CD4-positive, alpha-beta T cell (primary cell): ENCODE data around the gene VSIG4. TPM values are rescaled to one million over a fixed set of nuclear protein-coding genes. Genes with fewer than 3 reads are reported as not detected.
"Not testable (repeated sequence)": the region's sequence is repeated elsewhere in the genome, so short reads cannot be mapped to it uniquely, and the experiment has no call there.

ENCODE experiments used
- ATAC-seq: fragments of 200-7000 bp; cut with Tn5 transposase; one replicate; pipeline ENCODE4 v1.10.0; 2022; ENCODE audit warnings: mild to moderate bottlenecking; ENCODE audit not compliant: poor library complexity
- CTCF ChIA-PET: fragments of 350-600 bp; sonication (Branson Sonifier 250); formaldehyde crosslinking; loops from one replicate; lab custom pipeline; 2021; ENCODE audit warnings: antibody characterized with exemption, inconsistent platforms; lab: Charles Lee
- POLR2A ChIA-PET: fragments of 350-600 bp; sonication (Branson Sonifier 250); formaldehyde crosslinking; loops from one replicate; lab custom pipeline; 2021; ENCODE audit warnings: antibody characterized with exemption, inconsistent platforms; lab: Charles Lee
- DNase-seq, 14 experiments: peaks; one replicate each; pipeline ENCODE4 v3.0.0-alpha.2; 2013 to 2020; ENCODE audit warnings: mixed read lengths in 2 of 14
- H3K27ac ChIP-seq, 2 donors: one replicate each; pipeline versions ENCODE4 v1.5.1 to v1.7.0; 2013; ENCODE audit warnings: low read length in 2 of 2, low read depth in 1 of 2, mild to moderate bottlenecking in 1 of 2
- H3K27me3 ChIP-seq, 2 experiments: 1 replicate in 1 of 2; 2 replicates in 1 of 2; pipeline versions ENCODE4 v1.6.1 to v1.7.0; 2013; ENCODE audit warnings: low read length in 2 of 2, control low read depth in 1 of 2, mild to moderate bottlenecking in 1 of 2, moderate library complexity in 1 of 2; ENCODE audit not compliant: insufficient read depth in 2 of 2, control insufficient read depth in 1 of 2
- H3K36me3 ChIP-seq: one replicate; pipeline ENCODE4 v1.6.1; 2013; ENCODE audit warnings: low read length, control low read depth; ENCODE audit not compliant: insufficient read depth
- H3K4me1 ChIP-seq: one replicate; pipeline ENCODE4 v1.6.1; 2013; ENCODE audit warnings: low read length, control low read depth; ENCODE audit not compliant: insufficient read depth
- H3K4me3 ChIP-seq: one replicate; pipeline ENCODE4 v1.5.1; 2013; ENCODE audit warnings: mild to moderate bottlenecking, low read length, moderate library complexity
- H3K9me3 ChIP-seq, 2 experiments: 1 replicate in 1 of 2; 2 replicates in 1 of 2; pipeline versions ENCODE4 v1.6.1 to v1.7.0; 2013; ENCODE audit warnings: low read length in 2 of 2, mild to moderate bottlenecking in 2 of 2, control low read depth in 1 of 2, moderate library complexity in 1 of 2; ENCODE audit not compliant: control insufficient read depth in 1 of 2, insufficient read depth in 1 of 2
- H3K27ac Mint-ChIP-seq: one replicate; pipeline ENCODE4 v1.8.0; 2020; ENCODE audit warnings: mixed read lengths
- H3K27me3 Mint-ChIP-seq: one replicate; pipeline ENCODE4 v1.8.0; 2021; ENCODE audit warnings: mixed read lengths
- H3K36me3 Mint-ChIP-seq: one replicate; pipeline ENCODE4 v1.8.0; 2021; ENCODE audit warnings: low read depth, mixed read lengths
- H3K4me1 Mint-ChIP-seq: one replicate; pipeline ENCODE4 v1.8.0; 2021; ENCODE audit warnings: low read depth, mixed read lengths
- H3K4me3 Mint-ChIP-seq: one replicate; pipeline ENCODE4 v1.8.0; 2020; ENCODE audit warnings: mild to moderate bottlenecking, mixed read lengths
- H3K9me3 Mint-ChIP-seq: one replicate; pipeline ENCODE4 v1.8.0; 2020; ENCODE audit warnings: mixed read lengths
- CTCF ChIP-seq: fragments of 200-600 bp; IDR thresholded peaks from one replicate; pipeline ENCODE4 v1.8.0; 2022; ENCODE audit warnings: antibody characterized with exemption, mild to moderate bottlenecking
- intact Hi-C, 2 experiments: fragments of 100-400 bp; cut with DNase I in 1 of 2; cut with micrococcal nuclease in 1 of 2; formaldehyde crosslinking; loops; one replicate each; pipeline versions ENCODE4 v1.15.1 to v1.9.0; 2023 to 2025; cut with DNase I, micrococcal nuclease
- total RNA-seq, 174 experiments: library from RNA in 2 of 174; stranded (reverse) in 2 of 174; gene quantifications; one replicate each; pipeline ENCODE4 v1.2.3 and lab custom pipeline; 2021 to 2026

VSIG4 gene
- total RNA-seq, 2 experiments from 2014 or later = 0.11 TPM; not detected in 1

DNA sequence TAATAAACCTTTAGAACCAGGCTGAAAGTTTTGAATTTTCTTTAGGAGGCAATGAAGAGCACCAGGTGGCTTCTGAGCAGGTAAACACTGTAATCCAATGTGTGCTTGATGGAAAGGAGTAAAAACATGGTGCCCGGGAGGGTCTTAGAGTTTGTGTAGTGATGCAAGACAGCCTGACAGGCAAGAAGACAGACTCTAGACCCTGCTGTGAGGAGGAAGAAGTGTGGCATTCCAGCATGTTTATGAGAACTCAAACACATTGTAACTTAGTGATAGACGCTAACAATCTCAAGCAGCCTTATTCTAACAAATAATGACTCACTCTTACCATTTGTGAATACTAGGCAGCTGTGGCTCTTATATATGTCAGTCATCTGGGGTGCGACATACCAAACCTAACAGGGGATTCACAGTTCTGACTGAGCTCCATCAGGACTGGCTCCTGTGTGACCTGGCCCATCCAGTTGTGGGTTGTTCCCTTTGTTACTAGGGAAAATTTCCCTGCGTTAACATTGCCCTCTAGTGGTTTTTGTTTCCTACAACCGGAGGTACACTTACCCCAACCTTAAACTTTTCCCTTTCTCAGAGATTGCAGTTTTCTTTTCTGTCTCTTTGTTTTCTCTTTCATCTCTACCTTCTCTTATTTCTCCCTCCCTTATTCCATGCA lies 53.8 kb downstream of the VSIG4 start:
- ATAC-seq (peak; percentile 90), DNase-seq (peak in 12 of 14 experiments; percentile 4 to 81 (median 28))
- Histone ChIP-seq H3K4me3 (no peak overlapping the region), H3K27ac (no peak overlapping the region), H3K27me3 (no peaks in the 10 kb centered on the region), H3K36me3 (no peaks in the 10 kb centered on the region), H3K9me3 (no peaks in the 10 kb centered on the region), H3K4me1 (peaks cover 11% of the 10 kb centered on the region)
- H3K27me3 Mint-ChIP-seq = no peaks in the 10 kb centered on the region
- H3K27ac Mint-ChIP-seq = peak overlapping the region; percentile 79
- H3K36me3 Mint-ChIP-seq = no peaks in the 10 kb centered on the region
- peak; percentile 52 for TF ChIP-seq CTCF
- POLR2A ChIA-PET = no interaction called here
- no peak overlapping the region for H3K4me3 Mint-ChIP-seq
- H3K9me3 Mint-ChIP-seq = no peaks in the 10 kb centered on the region
- intact Hi-C loops = loop anchor here (1.0 to 5.0 kb wide), 4 partner anchors 239 to 404 kb away; no protein-coding TSS in a partner anchor
- peaks cover 25% of the 10 kb centered on the region for H3K4me1 Mint-ChIP-seq
- CTCF ChIA-PET = interaction anchor here (0.6 to 1.3 kb wide), 6 partner anchors 32 to 404 kb away, joined by 3 to 4 read pairs (median 4); no protein-coding TSS in a partner anchor

GRCh38 chrX:65985211-65985610 lies 54.7 kb downstream of the VSIG4 start:
- Histone ChIP-seq H3K9me3 (no peaks in the 10 kb centered on the region), H3K4me3 (no peak overlapping the region), H3K36me3 (no peaks in the 10 kb centered on the region), H3K27ac (no peak overlapping the region), H3K27me3 (no peaks in the 10 kb centered on the region), H3K4me1 (peaks cover 11% of the 10 kb centered on the region)
- no peak for TF ChIP-seq CTCF
- ATAC-seq = no peak
- no peaks in the 10 kb centered on the region for H3K36me3 Mint-ChIP-seq
- H3K4me1 Mint-ChIP-seq = peaks cover 25% of the 10 kb centered on the region
- no peaks in the 10 kb centered on the region for H3K27me3 Mint-ChIP-seq
- intact Hi-C loops = loop anchor here in 1 of 2 experiments (5.0 kb wide), 1 partner anchor 238 kb away; no protein-coding TSS in a partner anchor
- POLR2A ChIA-PET = no interaction called here
- H3K27ac Mint-ChIP-seq = no peak overlapping the region
- H3K9me3 Mint-ChIP-seq = no peaks in the 10 kb centered on the region
- no peak for DNase-seq
- CTCF ChIA-PET = no interaction called here
- no peak overlapping the region for H3K4me3 Mint-ChIP-seq

DNA sequence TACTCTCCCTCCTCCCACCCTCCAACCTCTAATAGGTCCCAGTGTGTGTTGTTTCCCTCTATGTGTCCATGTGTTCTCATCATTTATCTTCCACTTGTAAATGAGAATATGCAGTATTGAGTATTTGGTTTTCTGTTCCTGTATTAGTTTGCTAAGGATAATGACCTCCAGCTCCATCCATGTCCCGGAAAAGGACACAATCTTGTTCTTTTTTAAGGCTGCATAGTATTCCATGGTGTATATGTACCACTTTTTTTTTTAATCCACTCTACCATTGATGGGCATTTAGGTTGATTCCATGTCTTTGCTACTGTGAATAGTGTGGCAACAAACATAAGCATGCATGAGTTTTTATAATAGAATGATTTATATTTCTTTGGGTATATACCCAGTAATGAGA lies 62.7 kb downstream of the VSIG4 start:
- H3K27me3 Mint-ChIP-seq, CTCF ChIA-PET, H3K9me3 ChIP-seq, DNase-seq, H3K4me1 Mint-ChIP-seq, ATAC-seq, H3K27ac ChIP-seq, H3K36me3 Mint-ChIP-seq, POLR2A ChIA-PET, H3K4me3 Mint-ChIP-seq, H3K4me1 ChIP-seq, intact Hi-C loops, H3K4me3 ChIP-seq, H3K36me3 ChIP-seq, H3K27ac Mint-ChIP-seq, H3K9me3 Mint-ChIP-seq, H3K27me3 ChIP-seq: not testable (repeated sequence)

DNA sequence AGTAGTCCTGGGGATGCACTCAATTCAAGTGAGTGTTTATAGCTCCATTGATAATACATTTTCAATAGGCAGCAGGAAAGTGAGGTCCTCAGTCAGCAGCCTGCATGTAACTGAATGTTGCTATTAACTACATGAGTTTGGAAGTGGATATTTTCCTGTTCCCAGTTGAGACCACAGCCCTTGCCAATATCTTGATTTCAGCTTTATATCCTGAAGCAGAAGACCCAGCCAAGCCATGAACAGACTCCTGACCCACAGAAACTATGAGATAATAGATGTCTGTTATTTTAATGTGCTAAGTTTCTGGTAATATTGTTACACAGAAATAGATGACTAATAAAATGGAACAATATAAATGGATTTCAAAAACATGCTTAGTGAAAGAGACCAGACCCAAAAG lies 63.7 kb downstream of the VSIG4 start:
- Mint-ChIP-seq H3K4me1 (no peaks in the 10 kb centered on the region), H3K4me3 (no peak overlapping the region), H3K27ac (no peak overlapping the region), H3K9me3 (no peaks in the 10 kb centered on the region), H3K36me3 (no peaks in the 10 kb centered on the region), H3K27me3 (no peaks in the 10 kb centered on the region)
- Histone ChIP-seq H3K27me3 (no peaks in the 10 kb centered on the region), H3K27ac (no peak overlapping the region), H3K4me1 (no peaks in the 10 kb centered on the region), H3K36me3 (no peaks in the 10 kb centered on the region), H3K4me3 (no peak overlapping the region), H3K9me3 (no peaks in the 10 kb centered on the region)
- ChIA-PET CTCF (no interaction called here), POLR2A (no interaction called here)
- TF ChIP-seq CTCF = no peak
- DNase-seq (no peak), ATAC-seq (no peak)
- intact Hi-C loops = no loop called here

GRCh38 chrX:65975161-65975751 lies 64.6 kb downstream of the VSIG4 start:
- H3K27me3 Mint-ChIP-seq, H3K36me3 ChIP-seq, ATAC-seq, H3K27ac Mint-ChIP-seq, H3K9me3 Mint-ChIP-seq, H3K4me1 Mint-ChIP-seq, H3K9me3 ChIP-seq, intact Hi-C loops, H3K4me3 Mint-ChIP-seq, DNase-seq, H3K4me3 ChIP-seq, H3K36me3 Mint-ChIP-seq, H3K4me1 ChIP-seq, POLR2A ChIA-PET, H3K27ac ChIP-seq, H3K27me3 ChIP-seq, CTCF ChIA-PET: not testable (repeated sequence)
